ENCODE data around the gene ZSWIM5. TPM values are rescaled to one million over a fixed set of nuclear protein-coding genes. Genes with fewer than 3 reads are reported as not detected.
"Not testable (repeated sequence)": the region's sequence is repeated elsewhere in the genome, so short reads cannot be mapped to it uniquely, and the experiment has no call there.

Gene ZSWIM5
- total RNA-seq, 2 experiments from 2014 or later: 0.63 to 0.69 TPM

DNA sequence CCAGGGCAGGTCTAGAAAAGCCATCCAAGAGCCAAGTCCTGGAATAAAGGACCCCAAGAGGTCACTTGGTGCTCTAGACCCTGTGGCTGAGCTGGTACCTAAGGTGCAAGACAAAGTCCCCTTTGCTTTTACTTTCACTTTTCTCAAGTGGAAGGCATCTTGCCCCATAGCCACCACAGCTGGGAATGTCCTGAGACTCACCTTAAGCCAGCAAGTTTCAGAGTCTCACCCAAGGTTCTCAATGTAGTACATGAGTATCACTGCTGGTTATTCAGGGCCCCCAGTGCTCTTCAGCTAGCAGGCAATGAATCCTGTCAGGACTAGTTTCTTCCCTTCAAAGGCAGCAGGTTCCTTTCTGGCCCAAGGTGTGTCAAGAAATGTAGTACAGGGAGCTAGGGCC lies 126.9 kb downstream of the ZSWIM5 start:
- H3K36me3 Mint-ChIP-seq (ENCODE audit: low read depth): no peaks in the 10 kb centered on the region
- H3K27ac Mint-ChIP-seq: no peak overlapping the region

GRCh38 chr1:45076959-45077358 lies 129.4 kb downstream of the ZSWIM5 start:
- ATAC-seq; H3K4me1 Mint-ChIP-seq; H3K9me3 Mint-ChIP-seq (ENCODE audit: low read depth); H3K27me3 Mint-ChIP-seq; POLR2A ChIA-PET; H3K27ac Mint-ChIP-seq; DNase-seq; intact Hi-C loops (cut with DNase I, micrococcal nuclease); H3K4me3 Mint-ChIP-seq; CTCF ChIA-PET; H3K36me3 Mint-ChIP-seq (ENCODE audit: low read depth): not testable (repeated sequence)

More for the DNA sequence above, 126.9 kb downstream of the ZSWIM5 start:
- ATAC-seq (no peak), DNase-seq (no peak)
- Mint-ChIP-seq H3K27me3 (peaks cover 5% of the 10 kb centered on the region), H3K9me3 (ENCODE audit: low read depth) (peaks cover 5% of the 10 kb centered on the region), H3K4me3 (no peak overlapping the region), H3K4me1 (no peaks in the 10 kb centered on the region)
- CTCF ChIA-PET: interaction anchor here (0.9 kb wide), 1 partner anchor 434 kb away, joined by 3 read pairs; no protein-coding TSS in a partner anchor
- POLR2A ChIA-PET: no interaction called here
- intact Hi-C loops (cut with DNase I, micrococcal nuclease): no loop called here

- Mint-ChIP-seq H3K27me3 (peaks cover 7% of the 10 kb centered on the region), H3K27ac (no peak overlapping the region), H3K4me1 (peaks cover 2% of the 10 kb centered on the region), H3K36me3 (ENCODE audit: low read depth) (no peaks in the 10 kb centered on the region), H3K4me3 (no peak overlapping the region), H3K9me3 (ENCODE audit: low read depth) (peaks cover 13% of the 10 kb centered on the region)
- ATAC-seq (no peak), DNase-seq (no peak)
- CTCF ChIA-PET: interaction anchor here (0.5 kb wide), 1 partner anchor 272 kb away, joined by 5 read pairs; the partner anchor contains the start of gene PLK3
- intact Hi-C loops (cut with DNase I, micrococcal nuclease): no loop called here
- POLR2A ChIA-PET: no interaction called here
Observed at GRCh38 chr1:45071567-45071966, 134.8 kb downstream of the ZSWIM5 start.

DNA sequence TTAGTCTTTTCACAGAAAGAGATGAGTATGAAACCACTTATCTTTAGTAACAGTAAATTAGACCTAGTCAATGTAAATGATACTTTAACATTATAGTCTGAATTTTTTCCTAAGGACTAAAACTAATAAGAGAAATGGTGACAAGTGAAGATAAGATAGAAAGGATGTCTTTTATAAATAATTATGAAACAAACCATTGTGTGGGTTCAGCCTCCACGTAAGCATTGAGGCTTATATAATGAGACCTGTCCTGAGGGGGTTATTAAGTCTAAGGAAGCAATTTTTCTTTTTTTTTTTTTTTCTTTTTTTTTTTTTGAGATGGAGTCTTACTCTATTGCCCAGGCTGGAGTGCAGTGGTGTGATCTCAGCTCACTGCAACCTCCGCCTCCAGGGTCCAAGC lies 138.6 kb downstream of the ZSWIM5 start:
- intact Hi-C loops (cut with DNase I, micrococcal nuclease): no loop called here

DNA sequence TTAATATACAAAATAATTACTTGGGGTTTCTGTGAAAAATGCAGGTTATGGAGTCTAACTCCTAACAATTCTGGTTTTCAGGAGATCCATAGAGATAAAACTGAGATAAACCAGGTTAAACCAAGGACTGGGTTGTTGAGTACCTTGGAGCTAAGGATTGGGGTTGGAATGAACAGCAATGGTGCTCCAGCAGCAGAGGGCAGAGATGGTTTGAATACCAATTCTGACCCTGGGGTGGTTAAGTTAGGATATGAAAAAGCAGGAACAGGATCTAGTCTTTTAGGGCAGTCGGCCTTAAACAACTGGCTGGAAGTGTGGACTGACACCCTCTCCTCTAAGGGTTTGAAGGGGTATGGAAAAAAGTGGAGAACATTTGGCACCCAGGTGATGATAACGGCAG lies 141.3 kb downstream of the ZSWIM5 start:
- POLR2A ChIA-PET: no interaction called here
- ATAC-seq (no peak), DNase-seq (no peak)
- Mint-ChIP-seq H3K9me3 (ENCODE audit: low read depth) (no peaks in the 10 kb centered on the region), H3K4me1 (no peaks in the 10 kb centered on the region), H3K4me3 (no peak overlapping the region), H3K27me3 (no peaks in the 10 kb centered on the region), H3K27ac (no peak overlapping the region), H3K36me3 (ENCODE audit: low read depth) (no peaks in the 10 kb centered on the region)
- CTCF ChIA-PET: no interaction called here
- intact Hi-C loops (cut with DNase I, micrococcal nuclease): no loop called here

More for the DNA sequence above, 138.6 kb downstream of the ZSWIM5 start:
- ChIA-PET POLR2A (no interaction called here), CTCF (no interaction called here)
- Mint-ChIP-seq H3K4me1 (peaks cover 2% of the 10 kb centered on the region), H3K36me3 (ENCODE audit: low read depth) (no peaks in the 10 kb centered on the region), H3K9me3 (ENCODE audit: low read depth) (peaks cover 6% of the 10 kb centered on the region), H3K27me3 (peaks cover 4% of the 10 kb centered on the region), H3K4me3 (no peak overlapping the region), H3K27ac (no peak overlapping the region)
- ATAC-seq (no peak), DNase-seq (no peak)

DNA sequence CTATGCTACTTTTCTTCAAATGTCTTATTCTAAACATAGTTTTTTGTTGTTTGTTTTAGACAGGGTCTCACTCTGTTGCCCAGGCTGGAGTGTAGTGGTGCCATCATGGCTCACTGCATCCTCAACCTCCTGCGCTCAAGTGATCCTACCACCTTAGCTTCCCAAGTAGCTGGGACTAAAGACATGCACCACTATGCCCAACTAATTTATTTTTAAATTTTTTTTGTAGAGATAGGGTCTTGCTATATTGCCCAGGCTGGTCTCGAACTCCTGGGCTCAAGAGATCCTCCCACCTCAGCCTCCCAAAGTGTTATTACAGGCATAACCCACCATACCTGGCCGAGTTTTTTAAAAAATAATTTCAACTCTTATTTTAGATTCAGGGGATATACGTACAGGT lies 143.9 kb downstream of the ZSWIM5 start:
- H3K4me3 Mint-ChIP-seq; intact Hi-C loops (cut with DNase I, micrococcal nuclease); H3K9me3 Mint-ChIP-seq (ENCODE audit: low read depth); CTCF ChIA-PET; POLR2A ChIA-PET; DNase-seq; H3K36me3 Mint-ChIP-seq (ENCODE audit: low read depth); H3K27me3 Mint-ChIP-seq; ATAC-seq; H3K27ac Mint-ChIP-seq; H3K4me1 Mint-ChIP-seq: not testable (repeated sequence)

DNA sequence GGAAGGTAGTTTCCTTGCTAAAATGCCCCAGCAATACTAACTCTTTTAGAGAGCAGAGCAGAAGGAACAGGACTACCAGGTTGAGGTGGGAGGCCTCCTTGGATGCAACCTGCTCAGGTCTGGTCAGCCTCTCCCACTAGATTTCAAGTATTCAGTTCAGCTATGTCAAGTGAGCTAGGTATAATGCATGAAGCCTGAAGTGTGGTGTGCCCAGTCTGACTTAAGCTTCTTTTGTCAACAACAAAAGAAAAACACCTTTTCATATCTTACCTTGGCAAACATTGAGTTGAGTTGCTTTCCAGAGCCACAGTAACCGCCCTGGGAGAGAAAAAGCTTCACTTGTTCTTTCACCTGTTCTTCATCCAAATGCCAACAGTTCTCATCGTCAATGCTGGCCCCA lies 146.6 kb downstream of the ZSWIM5 start:
- DNase-seq: no peak
- H3K4me3 Mint-ChIP-seq: no peak overlapping the region
- H3K27ac Mint-ChIP-seq: no peak overlapping the region
- no peaks in the 10 kb centered on the region for H3K27me3 Mint-ChIP-seq
- H3K36me3 Mint-ChIP-seq (ENCODE audit: low read depth): no peaks in the 10 kb centered on the region
- intact Hi-C loops (cut with DNase I, micrococcal nuclease): no loop called here
- no peaks in the 10 kb centered on the region for H3K4me1 Mint-ChIP-seq
- no peak for ATAC-seq
- ChIA-PET POLR2A (no interaction called here), CTCF (interaction anchor here (0.6 kb wide), 1 partner anchor 241 kb away, joined by 4 read pairs; no protein-coding TSS in a partner anchor)
- no peaks in the 10 kb centered on the region for H3K9me3 Mint-ChIP-seq (ENCODE audit: low read depth)

DNA sequence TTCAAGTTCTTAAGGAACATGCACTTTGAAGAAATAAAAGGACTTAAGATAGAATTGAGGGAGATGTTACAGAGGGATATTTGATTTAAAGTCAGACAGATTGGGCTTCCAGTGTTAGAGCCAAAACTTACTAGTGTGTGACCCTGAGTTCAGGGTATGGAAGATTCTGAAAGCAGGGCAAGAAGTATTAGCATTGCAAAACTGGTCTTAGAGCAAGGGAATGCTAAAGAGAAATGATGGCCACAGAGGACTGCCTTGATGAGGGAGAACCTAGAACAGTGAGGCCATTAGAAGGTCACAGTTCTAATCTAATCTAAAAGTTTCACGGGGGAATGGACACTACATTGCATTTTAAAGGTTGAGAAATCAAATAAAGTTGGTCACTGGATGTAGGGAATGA lies 148.9 kb downstream of the ZSWIM5 start:
- H3K4me3 Mint-ChIP-seq: no peak overlapping the region
- POLR2A ChIA-PET: no interaction called here
- H3K36me3 Mint-ChIP-seq (ENCODE audit: low read depth): no peaks in the 10 kb centered on the region
- H3K27ac Mint-ChIP-seq: no peak overlapping the region
- intact Hi-C loops (cut with DNase I, micrococcal nuclease): no loop called here
- ATAC-seq (no peak), DNase-seq (no peak)
- H3K27me3 Mint-ChIP-seq: no peaks in the 10 kb centered on the region
- no peaks in the 10 kb centered on the region for H3K9me3 Mint-ChIP-seq (ENCODE audit: low read depth)
- CTCF ChIA-PET: no interaction called here
- H3K4me1 Mint-ChIP-seq: no peaks in the 10 kb centered on the region

GRCh38 chr1:45051005-45051772 lies 155.2 kb downstream of the ZSWIM5 start:
- Mint-ChIP-seq H3K9me3 (ENCODE audit: low read depth) (no peaks in the 10 kb centered on the region), H3K27me3 (no peaks in the 10 kb centered on the region), H3K4me1 (peaks cover 14% of the 10 kb centered on the region), H3K4me3 (no peak overlapping the region), H3K36me3 (ENCODE audit: low read depth) (no peaks in the 10 kb centered on the region), H3K27ac (no peak overlapping the region)
- ATAC-seq (peak; percentile 85), DNase-seq (no peak)
- CTCF ChIA-PET: interaction anchor here (0.7 to 1.3 kb wide), 5 partner anchors 33 to 1756 kb away, joined by 3 to 8 read pairs (median 5); partner anchors contain the start of gene EIF2B3
- intact Hi-C loops (cut with DNase I, micrococcal nuclease): no loop called here
- POLR2A ChIA-PET: no interaction called here

DNA sequence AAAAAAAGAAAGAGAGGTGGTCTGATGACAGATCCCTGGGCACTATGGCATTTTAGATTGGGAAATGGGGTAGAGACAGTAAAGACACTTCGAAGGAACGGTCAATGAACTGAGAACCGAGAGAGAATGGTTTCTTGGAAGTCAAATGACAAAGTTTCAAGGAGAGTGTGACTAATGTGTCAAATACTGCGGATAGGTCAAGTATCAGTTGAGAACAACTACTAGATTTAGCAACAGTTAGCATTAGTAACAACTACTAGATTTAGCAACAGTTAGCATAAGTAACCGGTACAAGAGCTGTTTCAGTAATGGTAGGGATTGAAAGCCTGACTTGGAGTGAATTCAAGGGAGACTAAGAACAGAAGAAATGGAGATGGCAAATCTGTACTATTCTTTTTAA lies 159.4 kb downstream of the ZSWIM5 start:
- DNase-seq (no peak), ATAC-seq (peak; percentile 57)
- ChIA-PET POLR2A (no interaction called here), CTCF (no interaction called here)
- Mint-ChIP-seq H3K27me3 (no peaks in the 10 kb centered on the region), H3K27ac (no peak overlapping the region), H3K4me1 (peaks cover 14% of the 10 kb centered on the region), H3K4me3 (no peak overlapping the region), H3K9me3 (ENCODE audit: low read depth) (no peaks in the 10 kb centered on the region), H3K36me3 (ENCODE audit: low read depth) (no peaks in the 10 kb centered on the region)
- intact Hi-C loops (cut with DNase I, micrococcal nuclease): loop anchor here in 1 of 2 experiments (5.0 kb wide), 1 partner anchor 880 kb away; no protein-coding TSS in a partner anchor

DNA sequence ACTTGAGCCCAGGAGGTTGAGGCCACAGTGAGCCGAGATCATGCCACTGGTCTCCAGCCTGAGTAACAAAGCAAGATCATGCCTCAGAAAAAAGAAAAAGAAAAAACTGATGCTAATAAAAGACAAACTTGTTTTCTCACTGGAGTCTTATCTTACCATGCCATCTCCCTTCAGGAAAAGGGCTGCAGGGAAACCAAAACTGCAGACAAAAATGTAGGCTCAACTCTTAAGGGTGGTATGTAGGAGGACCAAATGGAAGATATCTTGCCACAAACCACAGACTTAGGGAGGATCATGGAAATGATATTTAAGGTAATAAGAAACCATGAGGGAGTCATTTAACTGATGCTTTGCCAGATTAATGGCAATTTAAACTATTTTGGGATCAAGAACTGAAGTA lies 161.5 kb downstream of the ZSWIM5 start:
- POLR2A ChIA-PET: no interaction called here
- no peak overlapping the region for H3K4me3 Mint-ChIP-seq
- no peaks in the 10 kb centered on the region for H3K9me3 Mint-ChIP-seq (ENCODE audit: low read depth)
- CTCF ChIA-PET: interaction anchor here (2.0 kb wide), 1 partner anchor 255 kb away, joined by 5 read pairs; no protein-coding TSS in a partner anchor
- no peak for DNase-seq
- intact Hi-C loops (cut with DNase I, micrococcal nuclease): loop anchor here in 1 of 2 experiments (5.0 kb wide), 1 partner anchor 882 kb away; no protein-coding TSS in a partner anchor
- H3K36me3 Mint-ChIP-seq (ENCODE audit: low read depth): no peaks in the 10 kb centered on the region
- no peak for ATAC-seq
- H3K4me1 Mint-ChIP-seq: no peaks in the 10 kb centered on the region
- H3K27me3 Mint-ChIP-seq: no peaks in the 10 kb centered on the region
- no peak overlapping the region for H3K27ac Mint-ChIP-seq

GRCh38 chr1:45043094-45043493 lies 163.3 kb downstream of the ZSWIM5 start:
- H3K27me3 Mint-ChIP-seq: no peaks in the 10 kb centered on the region
- no peak overlapping the region for H3K4me3 Mint-ChIP-seq
- DNase-seq (no peak), ATAC-seq (no peak)
- H3K36me3 Mint-ChIP-seq (ENCODE audit: low read depth): no peaks in the 10 kb centered on the region
- H3K4me1 Mint-ChIP-seq: no peaks in the 10 kb centered on the region
- H3K9me3 Mint-ChIP-seq (ENCODE audit: low read depth): no peaks in the 10 kb centered on the region
- ChIA-PET POLR2A (interaction anchor here (1.1 kb wide), 1 partner anchor 32 kb away, joined by 3 read pairs; the partner anchor contains the start of gene HECTD3), CTCF (interaction anchor here (1.7 to 2.0 kb wide), 2 partner anchors 24 to 257 kb away, joined by 4 to 5 read pairs; no protein-coding TSS in a partner anchor)
- intact Hi-C loops (cut with DNase I, micrococcal nuclease): no loop called here
- H3K27ac Mint-ChIP-seq: no peak overlapping the region
